Glutamatergic neuron (in vitro differentiated cells): ENCODE measurements around the gene TRPM2. TPM values are rescaled to one million over a fixed set of nuclear protein-coding genes. Genes with fewer than 3 reads are reported as not detected.

Experiments used
- DNase-seq: peaks from one replicate; pipeline ENCODE4 v3.0.0; 2022
- H3K27ac Mint-ChIP-seq: one replicate; pipeline ENCODE4 v1.8.0; 2020; ENCODE audit warnings: mild to moderate bottlenecking, mixed read lengths, inconsistent platforms; ENCODE audit not compliant: unreplicated experiment
- H3K27me3 Mint-ChIP-seq: one replicate; pipeline ENCODE4 v1.8.0; 2020; ENCODE audit warnings: mild to moderate bottlenecking, moderate library complexity, mixed read lengths, inconsistent platforms; ENCODE audit not compliant: unreplicated experiment
- H3K36me3 Mint-ChIP-seq: one replicate; pipeline ENCODE4 v1.8.0; 2020; ENCODE audit warnings: mild to moderate bottlenecking, mixed read lengths, inconsistent platforms; ENCODE audit not compliant: unreplicated experiment
- H3K4me1 Mint-ChIP-seq: one replicate; pipeline ENCODE4 v1.8.0; 2020; ENCODE audit warnings: mild to moderate bottlenecking, low read depth, mixed read lengths, inconsistent platforms; ENCODE audit not compliant: unreplicated experiment
- H3K4me3 Mint-ChIP-seq: one replicate; pipeline ENCODE4 v1.8.0; 2020; ENCODE audit warnings: mild to moderate bottlenecking, mixed read lengths, inconsistent platforms; ENCODE audit not compliant: unreplicated experiment
- H3K9me3 Mint-ChIP-seq: one replicate; pipeline ENCODE4 v1.8.0; 2020; ENCODE audit warnings: mild to moderate bottlenecking, moderate library complexity, mixed read lengths, inconsistent platforms; ENCODE audit not compliant: unreplicated experiment
- CTCF ChIP-seq: fragments of 200-600 bp; sonication (generic); IDR thresholded peaks from one replicate; pipeline ENCODE4 v1.5.0; 2021; ENCODE audit not compliant: partially characterized antibody, unreplicated experiment
- total RNA-seq: library from RNA; stranded (reverse); fragmentation: NEBNext Ultra II Directional; extraction: Animal tissue kit (Norgen Biotek cat#: 25700); gene quantifications from one replicate; pipeline ENCODE4 v1.2.1, GENCODE V29; 2021; ENCODE audit not compliant: unreplicated experiment

The TRPM2 gene
- total RNA-seq, 1 donor from 2014 or later, result not detected

GRCh38 chr21:44356160-44356559 is 2.7 kb downstream of the TRPM2 start:
- no peak for DNase-seq
- TF ChIP-seq CTCF, result no peak
- H3K4me1 Mint-ChIP-seq, result peaks cover 2% of the 10 kb centered on the region
- peaks cover 4% of the 10 kb centered on the region for H3K36me3 Mint-ChIP-seq
- H3K27ac Mint-ChIP-seq, result no peak overlapping the region
- H3K27me3 Mint-ChIP-seq, result peaks cover 13% of the 10 kb centered on the region
- no peak overlapping the region for H3K4me3 Mint-ChIP-seq
- peaks cover 12% of the 10 kb centered on the region for H3K9me3 Mint-ChIP-seq

GRCh38 chr21:44356636-44357035 is 3.2 kb downstream of the TRPM2 start:
- no peak for DNase-seq
- no peak overlapping the region for H3K27ac Mint-ChIP-seq
- TF ChIP-seq CTCF, result no peak
- peaks cover 4% of the 10 kb centered on the region for H3K36me3 Mint-ChIP-seq
- peaks cover 12% of the 10 kb centered on the region for H3K9me3 Mint-ChIP-seq
- H3K4me1 Mint-ChIP-seq, result peaks cover 2% of the 10 kb centered on the region
- no peak overlapping the region for H3K4me3 Mint-ChIP-seq
- H3K27me3 Mint-ChIP-seq, result peaks cover 11% of the 10 kb centered on the region

DNA sequence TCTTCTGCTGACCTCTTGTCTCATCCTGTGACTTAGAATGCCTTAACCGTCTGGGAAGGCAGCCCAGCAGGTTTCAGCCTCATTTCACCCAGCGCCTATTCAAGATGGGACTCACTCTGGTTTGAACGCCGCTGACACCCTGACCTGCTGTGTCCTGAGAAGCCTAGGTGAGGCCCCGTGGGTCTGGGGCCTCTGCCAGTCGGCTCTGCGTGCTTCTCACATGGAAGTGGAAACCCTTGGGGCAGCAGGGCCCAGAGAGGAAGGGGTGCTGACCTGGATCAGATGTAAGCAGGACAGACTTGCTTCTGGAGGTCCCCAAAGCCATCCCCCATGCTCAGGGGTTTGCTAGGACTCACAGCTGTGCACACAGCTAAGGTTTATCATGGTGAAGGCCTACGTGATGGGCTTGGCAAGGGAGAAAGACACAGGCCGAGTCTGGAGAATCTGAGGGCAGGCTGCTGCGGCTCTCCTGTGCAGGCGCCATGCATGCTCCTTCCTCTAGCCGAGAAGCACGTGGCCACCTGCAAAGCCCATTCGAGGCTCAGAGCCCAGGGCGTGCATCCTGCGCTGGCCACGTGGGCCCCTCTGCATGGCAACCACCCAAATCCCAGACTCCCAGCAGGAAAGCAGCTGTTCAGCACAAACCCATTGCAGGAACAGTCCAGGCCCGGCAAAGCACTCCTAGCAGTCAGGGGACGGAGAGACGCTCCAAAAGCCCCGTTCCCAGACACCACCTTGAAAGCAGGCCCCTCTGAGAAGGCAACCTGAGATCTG is 3.8 kb downstream of the TRPM2 start:
- H3K9me3 Mint-ChIP-seq, result peaks cover 12% of the 10 kb centered on the region

GRCh38 chr21:44359396-44359795 is 6.0 kb downstream of the TRPM2 start:
- Mint-ChIP-seq H3K36me3 (peaks cover 15% of the 10 kb centered on the region), H3K27ac (no peak overlapping the region), H3K9me3 (peaks cover 23% of the 10 kb centered on the region)

More for the DNA sequence above, 3.8 kb downstream of the TRPM2 start:
- no peak for TF ChIP-seq CTCF
- Mint-ChIP-seq H3K27me3 (peaks cover 11% of the 10 kb centered on the region), H3K27ac (no peak overlapping the region), H3K4me1 (peaks cover 2% of the 10 kb centered on the region), H3K36me3 (peaks cover 4% of the 10 kb centered on the region), H3K4me3 (no peak overlapping the region)
- no peak for DNase-seq

More at GRCh38 chr21:44359396-44359795, 6.0 kb downstream of the TRPM2 start:
- Mint-ChIP-seq H3K27me3 (peaks cover 9% of the 10 kb centered on the region), H3K4me3 (no peak overlapping the region), H3K4me1 (peaks cover 2% of the 10 kb centered on the region)
- TF ChIP-seq CTCF, result no peak
- DNase-seq, result no peak
